Immature natural killer cell (primary cell): ENCODE measurements around the gene LRR1. TPM values are rescaled to one million over a fixed set of nuclear protein-coding genes. Genes with fewer than 3 reads are reported as not detected.
A peak's percentile ranks its signal among the peaks of the same experiment; 100 is the strongest.

Experiments
- DNase-seq, 3 donors: peaks; one replicate each; pipeline ENCODE4 v3.0.0; 2022; ENCODE audit warnings: mixed read lengths in 1 of 3
- H3K27ac Mint-ChIP-seq, 6 donors: one replicate each; pipeline ENCODE4 v1.8.0; 2020; ENCODE audit warnings: mixed read lengths in 6 of 6, mild to moderate bottlenecking in 5 of 6, inconsistent platforms in 4 of 6, moderate library complexity in 3 of 6
- H3K27me3 Mint-ChIP-seq, 3 donors: one replicate each; pipeline ENCODE4 v1.8.0; 2020 to 2021; ENCODE audit warnings: low read depth in 3 of 3, mild to moderate bottlenecking in 3 of 3, mixed read lengths in 3 of 3, moderate library complexity in 3 of 3, inconsistent platforms in 1 of 3
- H3K36me3 Mint-ChIP-seq, 3 donors: one replicate each; pipeline ENCODE4 v1.8.0; 2020; ENCODE audit warnings: mixed read lengths in 3 of 3, inconsistent platforms in 2 of 3, mild to moderate bottlenecking in 2 of 3
- H3K4me1 Mint-ChIP-seq, 2 donors: one replicate each; pipeline ENCODE4 v1.8.0; 2020; ENCODE audit warnings: inconsistent platforms in 2 of 2, mild to moderate bottlenecking in 2 of 2, mixed read lengths in 2 of 2, moderate library complexity in 1 of 2
- H3K4me3 Mint-ChIP-seq, 5 donors: one replicate each; pipeline ENCODE4 v1.8.0; 2020; ENCODE audit warnings: mild to moderate bottlenecking in 5 of 5, mixed read lengths in 5 of 5, inconsistent platforms in 3 of 5, moderate library complexity in 3 of 5
- H3K9me3 Mint-ChIP-seq, 6 donors: one replicate each; pipeline ENCODE4 v1.8.0; 2020; ENCODE audit warnings: mild to moderate bottlenecking in 6 of 6, mixed read lengths in 6 of 6, inconsistent platforms in 4 of 6, moderate library complexity in 3 of 6
- polyA plus RNA-seq, 3 donors: library from polyadenylated mRNA; unstranded; fragments of 300-500 nt; fragmentation: Illumina TruSeq; gene quantifications; one replicate each; pipeline ENCODE4 v1.2.3, GENCODE V29; 2021

The LRR1 gene
- 10 to 100 TPM; 10.6 to 14.4 (median 12.5) TPM for polyA plus RNA-seq

DNA sequence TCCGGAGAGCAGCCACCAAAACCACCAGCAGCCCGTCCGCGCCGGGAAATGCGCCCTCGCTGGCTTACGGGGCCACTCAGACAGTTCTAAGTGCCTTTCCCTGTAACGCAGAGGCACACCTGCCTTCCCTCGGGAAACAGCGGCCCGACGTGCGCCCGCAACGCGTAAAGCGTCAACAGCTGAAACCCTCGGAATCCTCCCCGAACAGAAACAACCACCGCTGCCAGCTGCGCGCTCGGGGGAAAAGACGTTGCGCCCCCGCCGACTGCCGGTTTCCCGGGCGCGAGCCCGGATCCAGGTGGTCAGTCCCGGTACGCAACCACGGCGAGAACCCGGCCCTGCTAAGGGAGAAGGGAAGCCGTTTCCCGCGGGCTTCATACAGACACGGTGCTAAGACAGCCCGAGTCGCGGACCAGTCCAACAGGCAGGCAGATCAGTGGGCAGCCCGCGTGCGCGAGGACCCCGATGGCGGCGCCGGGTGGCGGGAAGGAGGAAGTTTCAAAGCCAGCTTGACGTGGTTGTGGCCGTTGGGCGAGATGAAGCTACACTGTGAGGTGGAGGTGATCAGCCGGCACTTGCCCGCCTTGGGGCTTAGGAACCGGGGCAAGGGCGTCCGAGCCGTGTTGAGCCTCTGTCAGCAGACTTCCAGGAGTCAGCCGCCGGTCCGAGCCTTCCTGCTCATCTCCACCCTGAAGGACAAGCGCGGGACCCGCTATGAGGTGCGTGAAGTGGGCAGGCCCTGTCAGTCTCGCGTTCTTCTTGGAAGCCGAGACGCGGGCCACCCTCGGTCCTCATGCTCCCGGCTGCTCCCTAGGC, at the start of gene LRR1:
LRR1 (plus strand) TSS at position 456 of the 816 bp plus-strand sequence; CDS start at position 537, 81 bp downstream.
- Mint-ChIP-seq H3K4me1 (peaks cover 32 to 34% of the 10 kb centered on the region in 2 donors), H3K9me3 (no peaks in the 10 kb centered on the region), H3K27me3 (peaks cover 0 to 14% (median 6%) of the 10 kb centered on the region in 3 donors), H3K4me3 (peak within 1 kb of the TSS; percentile 96 to 99 (median 97)), H3K27ac (peak within 1 kb of the TSS; percentile 96 to 100 (median 98)), H3K36me3 (no peaks in the 10 kb centered on the region)
- peak; percentile 87 to 91 (median 90) for DNase-seq

DNA sequence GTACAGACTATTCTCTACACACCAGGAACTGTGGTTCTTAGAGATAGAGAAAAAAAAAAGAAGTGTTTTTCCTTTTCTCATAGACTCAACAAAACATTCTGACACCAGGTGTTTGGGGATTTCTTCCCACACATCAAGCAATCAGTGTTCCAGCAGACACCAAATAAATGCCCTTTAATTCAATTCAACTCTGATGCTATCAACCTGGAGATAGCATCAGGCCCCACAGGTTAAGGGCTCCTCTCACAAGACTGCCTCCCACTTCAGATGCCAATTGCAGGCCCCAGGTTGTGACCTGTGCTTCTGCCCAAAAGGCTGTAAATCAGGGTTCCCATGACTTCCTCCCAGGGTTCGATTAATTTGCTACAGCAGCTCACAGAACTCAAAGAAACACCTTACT, 49.3 kb upstream of the LRR1 start:
- no peak for DNase-seq
- no peak overlapping the region for H3K4me3 Mint-ChIP-seq
- no peaks in the 10 kb centered on the region for H3K9me3 Mint-ChIP-seq
- no peaks in the 10 kb centered on the region for H3K36me3 Mint-ChIP-seq
- no peaks in the 10 kb centered on the region for H3K4me1 Mint-ChIP-seq
- H3K27ac Mint-ChIP-seq, result no peak overlapping the region
- H3K27me3 Mint-ChIP-seq, result peaks cover 0 to 3% (median 2%) of the 10 kb centered on the region in 3 donors

GRCh38 chr14:49549881-49550280, 48.9 kb upstream of the LRR1 start:
- no peak overlapping the region for H3K4me3 Mint-ChIP-seq
- H3K9me3 Mint-ChIP-seq, result no peaks in the 10 kb centered on the region
- H3K36me3 Mint-ChIP-seq, result no peaks in the 10 kb centered on the region
- no peak overlapping the region for H3K27ac Mint-ChIP-seq
- no peak for DNase-seq
- H3K4me1 Mint-ChIP-seq, result no peaks in the 10 kb centered on the region
- H3K27me3 Mint-ChIP-seq, result peaks cover 0 to 3% (median 2%) of the 10 kb centered on the region in 3 donors

DNA sequence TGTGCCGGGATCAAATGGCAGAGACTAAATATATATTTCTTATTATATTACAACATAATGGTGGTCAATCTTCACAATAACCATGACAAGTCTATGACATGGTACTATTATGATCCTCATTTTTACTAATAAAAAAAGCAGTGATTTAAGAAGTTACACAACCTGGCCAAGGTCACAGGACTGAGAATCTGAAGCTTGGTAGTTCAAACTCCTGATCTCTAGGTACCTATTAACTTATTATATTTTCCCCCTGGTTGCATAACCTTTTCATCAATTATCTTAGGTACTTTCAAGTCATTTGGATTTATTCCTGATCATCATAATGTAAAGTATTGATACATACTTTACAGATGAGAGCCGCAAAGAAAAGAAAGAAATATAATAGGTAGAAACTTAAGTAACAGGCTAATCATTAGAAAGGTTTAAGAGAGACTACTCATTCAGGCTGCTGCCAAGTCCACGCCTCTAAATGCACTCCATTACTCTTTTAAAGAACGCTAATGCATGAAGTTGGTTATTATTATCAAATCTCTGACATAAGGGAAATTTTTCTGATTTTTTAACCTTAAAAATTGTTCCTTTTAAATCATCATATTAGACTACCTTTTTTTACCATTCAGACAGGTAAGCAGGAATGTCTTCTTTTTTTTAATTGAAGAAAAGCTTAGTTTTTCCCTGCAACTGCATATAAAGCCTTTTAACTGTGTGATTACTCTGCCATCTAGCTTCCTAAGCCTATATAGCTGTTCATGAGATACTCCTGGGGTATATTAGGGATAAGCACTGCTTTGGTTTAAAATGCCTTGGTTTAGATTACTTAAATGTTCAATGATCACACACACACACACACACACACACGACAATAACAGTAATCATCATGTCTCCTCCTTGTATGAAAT, 48.2 kb upstream of the LRR1 start:
- Mint-ChIP-seq H3K27me3 (peaks cover 0 to 3% (median 2%) of the 10 kb centered on the region in 3 donors), H3K4me1 (no peaks in the 10 kb centered on the region), H3K4me3 (no peak overlapping the region), H3K36me3 (no peaks in the 10 kb centered on the region), H3K9me3 (no peaks in the 10 kb centered on the region), H3K27ac (no peak overlapping the region)
- no peak for DNase-seq

- Mint-ChIP-seq H3K4me1 (no peaks in the 10 kb centered on the region), H3K36me3 (no peaks in the 10 kb centered on the region), H3K27me3 (peaks cover 0 to 3% (median 2%) of the 10 kb centered on the region in 3 donors), H3K27ac (no peak overlapping the region), H3K9me3 (no peaks in the 10 kb centered on the region), H3K4me3 (no peak overlapping the region)
- DNase-seq, result no peak
Observed at GRCh38 chr14:49551569-49551968, 47.2 kb upstream of the LRR1 start.

DNA sequence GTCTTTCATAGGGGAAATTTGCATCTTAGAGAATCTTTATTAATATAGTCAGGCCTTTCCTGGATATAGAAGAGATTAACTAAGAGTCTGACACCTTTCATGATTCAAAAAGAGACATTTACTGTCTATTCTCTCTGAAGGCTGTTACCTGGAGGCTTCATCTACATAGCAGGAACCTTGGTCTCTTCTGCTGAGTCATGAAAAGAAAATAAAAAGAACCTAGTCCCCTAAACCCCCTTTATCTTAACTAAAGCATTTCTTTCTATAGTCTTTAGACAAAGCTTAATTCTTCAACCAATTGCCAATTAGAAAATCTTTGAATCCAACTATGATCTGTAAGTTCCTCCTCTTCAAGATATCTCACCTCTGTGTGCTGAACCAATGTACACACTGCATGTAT, 45.6 kb upstream of the LRR1 start:
- H3K27me3 Mint-ChIP-seq, result peaks cover 0 to 3% (median 2%) of the 10 kb centered on the region in 3 donors
- H3K27ac Mint-ChIP-seq, result no peak overlapping the region
- no peak for DNase-seq
- no peak overlapping the region for H3K4me3 Mint-ChIP-seq
- H3K36me3 Mint-ChIP-seq, result no peaks in the 10 kb centered on the region
- H3K9me3 Mint-ChIP-seq, result no peaks in the 10 kb centered on the region
- H3K4me1 Mint-ChIP-seq, result no peaks in the 10 kb centered on the region

GRCh38 chr14:49553892-49554291, 44.8 kb upstream of the LRR1 start:
- no peak overlapping the region for H3K27ac Mint-ChIP-seq
- no peak for DNase-seq
- H3K4me3 Mint-ChIP-seq, result no peak overlapping the region
- peaks cover 0 to 3% (median 2%) of the 10 kb centered on the region in 3 donors for H3K27me3 Mint-ChIP-seq
- H3K4me1 Mint-ChIP-seq, result no peaks in the 10 kb centered on the region
- no peaks in the 10 kb centered on the region for H3K36me3 Mint-ChIP-seq
- H3K9me3 Mint-ChIP-seq, result no peaks in the 10 kb centered on the region

DNA sequence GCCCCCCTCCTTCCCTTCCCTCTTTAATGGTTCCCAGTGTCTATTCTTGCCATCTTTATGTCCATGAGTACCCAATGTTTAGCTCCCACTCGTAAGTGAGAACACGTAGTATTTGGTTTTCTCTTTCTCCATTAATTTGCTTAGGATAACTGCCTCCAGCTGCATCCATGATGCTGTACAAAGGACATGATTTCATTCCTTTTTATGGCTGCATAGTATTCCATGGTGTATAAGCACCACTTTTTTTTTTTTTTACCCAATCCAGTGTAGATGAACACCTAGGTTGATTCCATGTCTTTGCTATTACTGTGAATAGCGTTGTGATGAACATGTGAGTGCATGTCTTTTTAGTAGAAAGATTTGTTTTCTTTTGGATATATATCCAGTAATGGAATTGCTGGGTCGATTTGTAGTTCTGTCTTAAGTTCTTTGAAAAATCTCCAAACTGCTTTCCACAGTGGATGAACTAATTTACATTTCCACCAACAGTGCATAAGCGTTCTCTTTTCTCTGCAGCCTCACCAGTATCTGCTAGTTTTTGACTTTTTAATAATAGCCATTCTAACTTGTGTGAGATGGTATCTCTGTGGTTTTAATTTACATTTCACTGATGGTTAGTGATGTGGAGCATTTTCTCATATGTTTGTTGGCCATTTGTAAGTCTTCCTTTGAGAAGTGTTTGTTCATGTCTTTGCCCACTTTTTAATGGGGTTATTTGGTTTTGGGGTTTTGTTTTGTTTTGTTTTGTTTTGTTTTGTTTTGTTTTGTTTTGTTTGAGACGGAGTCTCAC, 38.6 kb upstream of the LRR1 start:
- H3K27me3 Mint-ChIP-seq, result peaks cover 0 to 4% (median 0%) of the 10 kb centered on the region in 3 donors
- H3K36me3 Mint-ChIP-seq, result peaks cover 0 to 4% (median 0%) of the 10 kb centered on the region in 3 donors
- DNase-seq, result no peak
- H3K4me1 Mint-ChIP-seq, result no peaks in the 10 kb centered on the region
- no peak overlapping the region for H3K27ac Mint-ChIP-seq
- no peaks in the 10 kb centered on the region for H3K9me3 Mint-ChIP-seq
- no peak overlapping the region for H3K4me3 Mint-ChIP-seq

GRCh38 chr14:49566714-49567113, 32.0 kb upstream of the LRR1 start:
- H3K4me1 Mint-ChIP-seq, result no peaks in the 10 kb centered on the region
- no peaks in the 10 kb centered on the region for H3K27me3 Mint-ChIP-seq
- H3K4me3 Mint-ChIP-seq, result no peak overlapping the region
- H3K9me3 Mint-ChIP-seq, result no peaks in the 10 kb centered on the region
- no peak for DNase-seq
- H3K27ac Mint-ChIP-seq, result no peak overlapping the region
- H3K36me3 Mint-ChIP-seq, result peaks cover 7 to 13% (median 10%) of the 10 kb centered on the region in 3 donors

- no peaks in the 10 kb centered on the region for H3K9me3 Mint-ChIP-seq
- no peak overlapping the region for H3K27ac Mint-ChIP-seq
- H3K4me3 Mint-ChIP-seq, result no peak overlapping the region
- H3K27me3 Mint-ChIP-seq, result no peaks in the 10 kb centered on the region
- no peak for DNase-seq
- peaks cover 7 to 20% (median 13%) of the 10 kb centered on the region in 3 donors for H3K36me3 Mint-ChIP-seq
- no peaks in the 10 kb centered on the region for H3K4me1 Mint-ChIP-seq
Observed at GRCh38 chr14:49569281-49569680, 29.5 kb upstream of the LRR1 start.

GRCh38 chr14:49574038-49574437, 24.7 kb upstream of the LRR1 start:
- no peaks in the 10 kb centered on the region for H3K27me3 Mint-ChIP-seq
- DNase-seq, result no peak
- peaks cover 6 to 11% of the 10 kb centered on the region in 2 donors for H3K4me1 Mint-ChIP-seq
- peaks cover 7 to 35% (median 23%) of the 10 kb centered on the region in 3 donors for H3K36me3 Mint-ChIP-seq
- H3K27ac Mint-ChIP-seq, result no peak overlapping the region
- H3K9me3 Mint-ChIP-seq, result no peaks in the 10 kb centered on the region
- H3K4me3 Mint-ChIP-seq, result no peak overlapping the region

- Mint-ChIP-seq H3K9me3 (no peaks in the 10 kb centered on the region), H3K27me3 (peaks cover 0 to 4% (median 3%) of the 10 kb centered on the region in 3 donors), H3K27ac (peak overlapping the region in 3 of 6 donors; percentile 1 to 61 (median 47)), H3K4me1 (peaks cover 30 to 48% of the 10 kb centered on the region in 2 donors), H3K4me3 (no peak overlapping the region), H3K36me3 (peaks cover 5 to 31% (median 17%) of the 10 kb centered on the region in 3 donors)
- no peak for DNase-seq
Observed at GRCh38 chr14:49578141-49578540, 20.6 kb upstream of the LRR1 start.

DNA sequence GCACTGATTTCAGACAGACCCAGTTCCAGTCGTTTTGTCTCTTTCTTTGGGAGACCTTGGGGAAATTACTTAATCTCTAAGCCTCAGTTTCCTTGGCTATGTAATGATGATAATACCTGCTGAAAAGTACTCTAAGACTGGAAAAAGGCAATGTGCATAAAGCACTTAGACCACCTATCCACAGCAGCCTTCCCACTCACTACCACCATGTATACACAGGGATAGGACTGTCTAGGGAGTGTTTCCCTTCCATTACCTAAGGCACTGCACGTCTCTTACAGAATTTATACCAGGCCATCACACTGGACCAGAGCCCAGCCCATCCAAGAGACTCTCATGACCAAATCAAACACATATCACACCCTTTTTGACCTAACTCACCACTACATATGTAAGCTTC, 18.9 kb upstream of the LRR1 start:
- Mint-ChIP-seq H3K27me3 (peaks cover 0 to 4% (median 3%) of the 10 kb centered on the region in 3 donors), H3K36me3 (peaks cover 5 to 29% (median 10%) of the 10 kb centered on the region in 3 donors), H3K27ac (peak overlapping the region in 3 of 6 donors; percentile 13 to 63 (median 59)), H3K9me3 (no peaks in the 10 kb centered on the region), H3K4me1 (peaks cover 44 to 65% of the 10 kb centered on the region in 2 donors), H3K4me3 (no peak overlapping the region)
- DNase-seq, result no peak
